NOMO-1 (cell line): ENCODE data around the gene ACTN2.

Source experiments
- DNase-seq, 2 experiments: peaks; one replicate each; lab custom pipeline; 2025; ENCODE audit not compliant: unreplicated experiment in 2 of 2; lab: John Stamatoyannopoulos, UW

ACTN2 gene

DNA sequence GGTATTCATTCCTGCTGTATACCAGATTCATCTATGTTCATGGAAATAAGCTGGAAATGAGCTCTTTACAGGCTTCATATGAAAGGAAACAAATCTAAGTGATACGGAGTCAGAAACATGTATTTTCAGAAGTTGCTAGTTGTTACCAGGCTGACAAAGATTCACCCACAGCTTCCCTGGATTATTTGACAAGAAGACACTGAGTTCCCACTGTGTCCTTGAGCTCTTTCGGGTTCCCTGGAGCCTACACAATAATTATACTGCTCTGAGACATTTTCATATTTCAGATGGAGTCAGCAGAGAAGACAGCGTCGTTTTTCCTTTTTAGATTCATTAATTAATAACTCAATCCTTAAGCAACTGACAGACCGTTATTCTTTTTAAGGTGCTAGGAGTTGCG, 79.5 kb downstream of the ACTN2 start:
- DNase-seq = no peak

- DNase-seq = no peak
Observed at GRCh38 chr1:236766506-236766905, 80.2 kb downstream of the ACTN2 start.

- no peak for DNase-seq
Observed at GRCh38 chr1:236767276-236767675, 81.0 kb downstream of the ACTN2 start.

- no peak for DNase-seq
Observed at GRCh38 chr1:236768601-236769000, 82.3 kb downstream of the ACTN2 start.

DNA sequence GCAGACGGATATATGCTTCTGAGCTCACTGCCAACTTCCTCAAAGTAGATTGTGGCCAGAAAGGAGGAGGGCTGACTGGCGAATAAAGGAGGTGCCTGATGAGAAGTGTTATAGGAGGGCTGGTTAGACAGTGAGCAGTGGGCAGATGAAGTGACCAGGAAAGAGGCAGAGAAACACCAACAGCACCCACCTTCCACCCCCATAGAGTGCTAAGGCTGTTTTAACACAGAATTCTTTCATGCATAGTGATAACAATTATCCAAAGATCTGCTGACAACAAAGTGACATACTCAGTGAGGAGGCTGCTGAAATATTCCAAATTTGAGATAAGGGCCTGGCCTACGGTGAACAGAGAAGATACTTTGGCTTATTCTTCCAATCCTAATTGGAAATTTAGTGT, 87.6 kb downstream of the ACTN2 start:
- no peak for DNase-seq

DNA sequence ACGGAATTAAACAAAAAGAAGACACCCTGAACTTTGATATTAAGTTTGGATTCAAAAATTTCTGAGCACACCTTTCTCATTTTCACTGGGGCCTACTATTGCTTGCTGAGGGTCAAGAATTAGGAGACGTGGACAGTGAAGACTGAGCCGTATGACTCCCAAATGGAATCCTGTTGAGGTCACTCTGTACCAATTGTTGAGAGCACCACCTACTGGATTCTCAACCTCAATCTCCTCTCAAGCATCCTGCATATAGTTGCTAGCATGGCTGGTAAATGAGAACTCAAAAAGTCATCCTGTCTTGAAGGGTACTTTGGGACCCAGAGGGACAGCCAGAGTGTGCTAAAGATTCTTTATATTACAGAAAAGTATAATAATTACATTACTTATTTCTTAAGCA, 88.6 kb downstream of the ACTN2 start:
- no peak for DNase-seq

DNA sequence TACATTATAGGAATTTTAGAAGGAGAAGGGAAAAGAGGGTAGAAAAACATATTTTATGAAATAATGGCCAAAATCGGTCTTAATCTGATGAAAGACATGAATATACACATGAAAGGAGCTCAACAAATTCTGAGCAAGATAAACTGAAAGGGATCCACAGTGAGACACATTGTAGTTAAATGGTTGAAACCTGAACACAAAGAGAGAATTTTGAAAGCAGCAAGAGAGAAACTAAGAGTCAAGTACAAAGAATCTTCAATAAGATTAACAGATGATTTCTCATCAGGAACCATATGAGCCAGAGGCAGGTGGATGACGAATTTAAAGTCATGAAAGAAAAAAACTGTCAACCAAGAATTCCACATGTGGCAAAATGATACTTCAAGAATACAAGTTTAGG, 93.0 kb downstream of the ACTN2 start:
- no peak for DNase-seq

DNA sequence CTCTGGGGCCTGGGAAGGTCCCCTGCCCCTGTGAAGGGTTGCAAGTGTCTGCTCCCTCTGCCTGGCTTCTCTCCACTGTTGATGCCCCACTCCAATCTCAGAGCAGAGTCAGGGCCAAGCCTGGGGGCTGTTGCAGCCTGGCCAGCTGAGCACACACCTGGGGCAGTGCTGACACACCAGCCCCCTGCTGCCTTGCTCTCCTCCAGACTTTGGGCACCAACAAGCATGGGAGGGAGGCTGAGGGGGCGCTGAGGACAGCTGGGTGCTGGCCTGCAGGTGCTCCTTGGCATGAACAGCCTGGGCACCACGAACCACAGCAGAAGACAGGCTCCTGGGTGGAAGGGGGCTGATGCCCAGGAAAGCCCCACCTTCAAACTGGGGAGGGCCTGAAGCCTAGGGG, 99.2 kb downstream of the ACTN2 start:
- no peak for DNase-seq

DNA sequence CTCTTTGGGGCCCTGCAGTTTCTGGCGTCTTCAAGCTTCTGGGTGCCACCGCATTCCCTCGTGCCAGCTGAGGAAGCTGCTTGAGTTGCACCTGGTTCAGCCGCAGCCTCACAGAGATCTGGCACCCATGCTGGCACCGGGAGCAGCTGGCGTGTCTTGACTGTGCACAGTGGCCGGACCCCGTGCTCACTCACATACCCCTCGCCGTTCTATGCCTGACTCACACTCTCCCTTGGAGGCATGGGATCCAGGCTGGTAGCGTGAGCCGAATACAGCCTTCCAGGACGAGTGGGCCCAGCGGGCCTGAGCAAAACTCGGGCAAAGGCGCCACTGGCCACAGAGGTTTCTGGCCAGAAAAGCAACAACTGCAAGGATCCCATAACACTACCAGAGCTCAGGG, 100.2 kb downstream of the ACTN2 start:
- no peak for DNase-seq

DNA sequence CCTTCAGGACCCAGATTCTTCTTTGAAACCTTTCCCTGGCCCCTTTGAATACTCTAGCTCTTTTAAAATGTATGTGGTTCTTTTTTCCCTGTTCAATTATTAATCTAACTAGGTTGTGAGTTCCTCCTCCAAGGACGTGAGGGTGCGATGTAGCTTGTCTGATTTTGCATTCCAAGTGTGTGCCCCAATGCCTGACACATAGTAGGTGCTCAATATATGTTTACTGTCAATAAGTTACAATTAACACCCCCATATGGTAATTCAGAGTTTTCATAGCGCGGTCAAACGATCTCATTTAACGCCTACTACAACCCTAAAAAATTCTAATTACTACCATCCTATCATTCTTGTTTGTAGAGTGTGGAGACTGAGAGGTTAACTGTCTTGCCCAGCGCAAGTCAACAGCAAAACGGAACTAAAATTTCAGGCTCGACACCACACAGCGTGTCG, 108.3 kb downstream of the ACTN2 start:
- no peak for DNase-seq

DNA sequence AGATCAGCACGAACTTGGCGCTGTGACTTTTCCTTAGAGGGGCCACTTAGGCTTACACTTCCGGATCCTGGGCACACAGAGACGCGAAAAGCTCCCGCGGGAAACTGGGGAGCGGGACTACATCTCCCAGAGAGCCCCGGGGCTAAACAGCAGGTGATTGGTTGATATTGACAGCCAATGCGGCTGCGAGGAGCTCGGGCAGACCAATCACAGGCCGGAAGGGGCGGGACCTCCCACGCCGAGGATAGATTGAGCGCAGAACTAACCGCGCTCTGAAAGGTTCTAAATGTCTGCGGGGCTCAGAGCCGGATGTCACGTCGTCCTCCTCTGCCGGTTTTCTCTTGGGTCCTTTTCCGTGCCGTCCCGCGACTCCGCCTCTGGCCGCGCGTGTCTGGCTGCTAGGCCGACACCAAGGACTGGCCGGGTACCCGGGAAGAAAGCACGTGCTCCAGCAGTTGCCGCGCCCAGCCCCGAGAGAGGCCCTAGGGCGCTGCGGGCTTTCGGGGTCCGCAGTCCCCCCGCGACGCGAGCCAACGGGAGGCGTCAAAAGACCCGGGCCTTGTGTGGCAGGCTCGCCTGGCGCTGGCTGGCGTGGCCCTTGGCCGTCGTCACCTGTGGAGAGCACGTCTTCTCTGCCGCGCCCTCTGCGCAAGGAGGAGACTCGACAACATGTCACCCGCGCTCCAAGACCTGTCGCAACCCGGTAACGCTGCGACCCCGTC, 108.9 kb downstream of the ACTN2 start, which contains the start of gene MTR:
TSS of gene MTR (plus strand) at position 258 of the 722 bp plus-strand sequence. CDS start at position 670, 412 bp downstream.
- peak; percentile 96 to 97 for DNase-seq

- peak; percentile 5 to 44 for DNase-seq
Observed at GRCh38 chr1:236795757-236796667, 109.7 kb downstream of the ACTN2 start.

GRCh38 chr1:236799001-236799400, 112.7 kb downstream of the ACTN2 start:
- DNase-seq = no peak

DNA sequence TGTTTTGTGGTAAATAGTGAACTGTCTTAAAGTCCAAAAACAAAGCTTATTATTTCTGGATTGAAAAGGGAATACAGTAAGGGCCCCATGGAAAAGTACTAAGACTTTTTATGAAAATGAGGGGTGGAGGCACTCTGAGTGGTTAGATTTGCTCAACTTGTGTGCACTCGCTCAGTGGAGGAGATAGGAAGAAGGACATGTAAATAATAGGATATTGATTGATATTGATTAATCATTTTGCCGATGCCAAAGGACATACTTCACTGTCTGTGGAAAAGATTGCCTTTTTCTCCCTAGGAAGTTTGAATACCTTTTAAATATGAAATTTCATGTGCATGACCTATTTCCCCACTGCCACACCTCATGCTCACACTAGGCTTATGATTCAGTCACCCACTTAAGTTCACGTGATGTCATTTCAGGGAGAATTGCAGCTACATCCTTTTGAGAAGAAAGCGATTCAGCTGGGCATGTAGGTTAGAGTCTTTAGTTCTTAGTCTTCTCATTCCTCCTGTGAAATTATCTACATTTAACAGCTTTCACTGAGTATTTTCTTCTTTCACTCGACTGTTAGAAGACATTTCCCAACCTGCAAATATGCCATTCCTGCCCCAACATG, 113.8 kb downstream of the ACTN2 start:
- DNase-seq = no peak

DNA sequence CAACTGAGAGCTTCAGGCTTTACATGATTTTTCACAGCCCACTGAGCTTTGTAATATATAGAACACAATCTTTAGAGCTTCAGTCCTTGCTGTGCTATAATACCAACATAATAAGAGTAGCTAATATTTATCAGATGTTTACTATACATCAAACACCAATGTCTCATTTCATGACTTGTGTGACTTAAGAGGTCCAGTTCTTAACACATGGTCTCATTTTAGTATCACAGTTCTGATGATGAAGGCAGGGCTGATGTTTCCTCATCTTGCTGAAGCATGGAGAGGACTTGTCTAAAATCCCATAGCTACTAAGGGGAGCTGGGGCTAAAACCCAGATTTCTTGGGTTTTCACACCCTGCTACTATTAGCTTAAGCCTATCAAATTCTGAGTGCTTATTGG, 114.3 kb downstream of the ACTN2 start:
- DNase-seq = no peak

DNA sequence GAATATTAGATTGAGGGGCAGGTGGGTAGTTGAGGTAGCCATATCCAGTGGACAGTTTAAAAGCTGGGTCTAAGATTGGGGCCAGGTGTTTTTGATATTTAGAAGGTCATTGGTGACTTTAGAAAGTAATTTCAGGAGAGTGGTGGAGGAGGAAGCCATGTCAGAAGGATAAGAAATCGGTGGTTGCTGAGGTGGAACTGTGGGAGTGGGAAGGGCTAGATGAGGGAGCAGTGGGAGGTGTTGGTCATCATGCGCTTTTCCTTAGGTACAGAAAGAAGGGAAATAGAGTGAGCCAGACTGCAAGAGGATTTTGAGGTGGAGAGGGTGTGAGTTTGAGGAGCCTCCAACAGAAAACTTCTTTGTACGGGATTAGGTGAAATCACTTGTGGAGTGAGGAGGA, 116.0 kb downstream of the ACTN2 start:
- DNase-seq = no peak

GRCh38 chr1:236806634-236807033, 120.3 kb downstream of the ACTN2 start:
- no peak for DNase-seq

- DNase-seq = no peak
Observed at GRCh38 chr1:236808005-236808404, 121.7 kb downstream of the ACTN2 start.

DNA sequence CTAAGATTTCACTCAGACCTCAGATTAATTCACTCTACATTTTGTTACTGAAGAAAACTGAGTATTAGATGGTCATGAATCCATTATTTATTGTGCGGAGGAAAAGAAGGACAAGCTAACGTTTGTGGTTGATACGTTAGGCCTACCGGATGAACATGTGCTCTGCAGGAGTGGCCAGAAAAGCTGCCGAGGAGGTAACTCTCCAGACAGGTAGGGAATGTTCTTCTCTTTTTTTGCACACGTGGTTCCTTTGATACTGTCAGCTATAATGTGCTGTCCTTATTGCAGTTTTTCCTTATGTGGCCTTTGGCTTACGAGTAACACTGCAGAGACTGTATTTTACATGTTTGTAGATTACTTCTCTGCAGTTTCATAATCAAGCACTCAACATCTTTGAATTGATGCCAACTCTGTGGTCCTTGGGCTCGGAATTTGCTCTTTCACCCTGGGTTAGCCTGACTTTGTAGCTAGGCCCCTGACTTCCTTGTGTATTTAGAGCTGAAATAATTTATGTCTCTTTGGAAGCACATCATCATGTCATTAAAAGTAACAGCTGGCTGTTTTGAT, 122.3 kb downstream of the ACTN2 start:
- no peak for DNase-seq

GRCh38 chr1:236809148-236809547, 122.8 kb downstream of the ACTN2 start:
- no peak for DNase-seq

DNA sequence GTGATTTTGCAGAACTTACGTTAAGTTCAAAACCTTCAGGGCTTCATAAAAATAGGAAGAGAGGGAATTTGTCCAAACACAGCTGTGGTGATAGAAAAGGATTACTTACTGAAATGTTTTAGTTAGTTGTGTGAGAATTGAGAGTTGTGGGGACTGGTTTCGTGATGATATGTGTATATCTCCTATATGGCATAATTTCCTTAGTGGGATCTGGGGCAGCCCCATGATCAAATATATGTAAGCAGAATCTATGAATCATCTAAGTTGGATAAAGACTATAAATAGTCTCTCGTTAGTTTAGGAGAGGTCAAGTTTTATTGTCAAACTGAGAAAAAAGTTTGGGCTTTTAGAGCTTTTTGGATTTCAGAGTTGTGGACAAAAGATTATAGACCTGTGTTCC, 123.7 kb downstream of the ACTN2 start:
- DNase-seq = no peak
